ENCODE measurements around the gene TBC1D19. TPM values are rescaled to one million over a fixed set of nuclear protein-coding genes. Genes with fewer than 3 reads are reported as not detected.

The TBC1D19 gene
- total and polyA plus RNA-seq, 9 of the 15 experiments (the other 6 are each of a cell fraction or from before 2014, with no cell fraction given), result 0.73 to 5.6 (median 3.7) TPM

DNA sequence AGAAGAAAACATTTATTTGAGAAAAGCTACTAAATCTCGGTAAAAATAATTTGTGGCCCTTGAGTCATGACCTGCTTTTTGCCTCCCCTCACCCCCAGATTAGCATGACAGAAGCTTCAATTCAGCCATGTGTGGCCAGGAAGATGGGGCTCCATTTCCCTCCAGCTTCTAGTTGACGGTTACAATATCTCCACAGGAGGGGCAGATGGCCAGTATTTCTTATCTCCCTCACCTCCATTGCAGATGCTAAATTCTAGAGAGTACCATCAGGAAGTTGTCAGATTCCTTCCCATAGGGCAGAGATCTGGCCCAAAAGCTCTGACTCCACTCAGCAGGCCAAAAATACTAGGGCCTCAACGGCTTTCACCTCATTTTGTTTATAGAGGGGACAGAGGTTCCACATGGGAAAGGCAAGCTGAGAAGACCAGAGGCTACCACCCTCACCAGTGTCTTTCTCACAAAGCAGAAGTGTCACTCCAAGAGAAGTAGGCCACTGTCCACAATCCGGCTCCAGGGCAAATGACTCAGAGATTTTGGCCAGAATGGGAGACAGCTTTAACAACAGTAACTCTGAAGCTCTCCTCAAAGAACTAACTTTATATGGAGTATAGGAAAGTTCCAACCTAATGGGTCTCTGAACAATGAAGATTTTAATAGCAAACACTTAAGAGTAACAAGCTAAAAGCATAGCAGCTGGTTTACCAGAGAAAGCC is 108.3 kb downstream of the TBC1D19 start (continued):
- peak; percentile 78 for TF ChIP-seq TEAD4 (IDR thresholded peaks at IDR 0.05; ENCODE audit: low read length)
- no peak for TF ChIP-seq TEAD4 (CRISPR knock-in tag; IDR thresholded peaks at IDR 0.05; ENCODE audit: borderline replicate concordance)
- peak; percentile 26; the same call in 1 of the 2 replicates for TF ChIP-seq DPF2 (IDR thresholded peaks at IDR 0.05)
- no peak for TF ChIP-seq SMARCC2 (IDR thresholded peaks at IDR 0.05; ENCODE audit: low read depth)
- peak; percentile 79 for TF ChIP-seq CBFA2T2 (conservative IDR thresholded peaks at IDR 0.05)
- no peak for TF ChIP-seq YBX1 (IDR thresholded peaks at IDR 0.05)
- TF ChIP-seq MTA2 (IDR thresholded peaks at IDR 0.05; ENCODE audit: low read depth), result no peak
- TF ChIP-seq ZNF780A (CRISPR knock-in tag; IDR thresholded peaks at IDR 0.05), result no peak
- TF ChIP-seq ZNF146 (CRISPR knock-in tag; IDR thresholded peaks at IDR 0.05; ENCODE audit: unreplicated experiment), result no peak
- TF ChIP-seq LEF1 (IDR thresholded peaks at IDR 0.05), result no peak
- TF ChIP-seq, protein P1, sequence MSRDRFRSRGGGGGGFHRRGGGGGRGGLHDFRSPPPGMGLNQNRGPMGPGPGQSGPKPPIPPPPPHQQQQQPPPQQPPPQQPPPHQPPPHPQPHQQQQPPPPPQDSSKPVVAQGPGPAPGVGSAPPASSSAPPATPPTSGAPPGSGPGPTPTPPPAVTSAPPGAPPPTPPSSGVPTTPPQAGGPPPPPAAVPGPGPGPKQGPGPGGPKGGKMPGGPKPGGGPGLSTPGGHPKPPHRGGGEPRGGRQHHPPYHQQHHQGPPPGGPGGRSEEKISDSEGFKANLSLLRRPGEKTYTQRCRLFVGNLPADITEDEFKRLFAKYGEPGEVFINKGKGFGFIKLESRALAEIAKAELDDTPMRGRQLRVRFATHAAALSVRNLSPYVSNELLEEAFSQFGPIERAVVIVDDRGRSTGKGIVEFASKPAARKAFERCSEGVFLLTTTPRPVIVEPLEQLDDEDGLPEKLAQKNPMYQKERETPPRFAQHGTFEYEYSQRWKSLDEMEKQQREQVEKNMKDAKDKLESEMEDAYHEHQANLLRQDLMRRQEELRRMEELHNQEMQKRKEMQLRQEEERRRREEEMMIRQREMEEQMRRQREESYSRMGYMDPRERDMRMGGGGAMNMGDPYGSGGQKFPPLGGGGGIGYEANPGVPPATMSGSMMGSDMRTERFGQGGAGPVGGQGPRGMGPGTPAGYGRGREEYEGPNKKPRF (IDR thresholded peaks at IDR 0.05; ENCODE audit: low read depth, low read length), result no peak
- TF ChIP-seq SUPT5H (IDR thresholded peaks at IDR 0.05), result no peak
- TF ChIP-seq, protein P2, sequence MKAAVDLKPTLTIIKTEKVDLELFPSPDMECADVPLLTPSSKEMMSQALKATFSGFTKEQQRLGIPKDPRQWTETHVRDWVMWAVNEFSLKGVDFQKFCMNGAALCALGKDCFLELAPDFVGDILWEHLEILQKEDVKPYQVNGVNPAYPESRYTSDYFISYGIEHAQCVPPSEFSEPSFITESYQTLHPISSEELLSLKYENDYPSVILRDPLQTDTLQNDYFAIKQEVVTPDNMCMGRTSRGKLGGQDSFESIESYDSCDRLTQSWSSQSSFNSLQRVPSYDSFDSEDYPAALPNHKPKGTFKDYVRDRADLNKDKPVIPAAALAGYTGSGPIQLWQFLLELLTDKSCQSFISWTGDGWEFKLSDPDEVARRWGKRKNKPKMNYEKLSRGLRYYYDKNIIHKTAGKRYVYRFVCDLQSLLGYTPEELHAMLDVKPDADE (conservative IDR thresholded peaks at IDR 0.05; ENCODE audit: control insufficient read depth, low read depth, low read length), result no peak
- TF ChIP-seq PHB (CRISPR knock-in tag; IDR thresholded peaks at IDR 0.05), result no peak
- no peak for TF ChIP-seq BCL6 (CRISPR knock-in tag; IDR thresholded peaks at IDR 0.05)
- TF ChIP-seq, protein P3, sequence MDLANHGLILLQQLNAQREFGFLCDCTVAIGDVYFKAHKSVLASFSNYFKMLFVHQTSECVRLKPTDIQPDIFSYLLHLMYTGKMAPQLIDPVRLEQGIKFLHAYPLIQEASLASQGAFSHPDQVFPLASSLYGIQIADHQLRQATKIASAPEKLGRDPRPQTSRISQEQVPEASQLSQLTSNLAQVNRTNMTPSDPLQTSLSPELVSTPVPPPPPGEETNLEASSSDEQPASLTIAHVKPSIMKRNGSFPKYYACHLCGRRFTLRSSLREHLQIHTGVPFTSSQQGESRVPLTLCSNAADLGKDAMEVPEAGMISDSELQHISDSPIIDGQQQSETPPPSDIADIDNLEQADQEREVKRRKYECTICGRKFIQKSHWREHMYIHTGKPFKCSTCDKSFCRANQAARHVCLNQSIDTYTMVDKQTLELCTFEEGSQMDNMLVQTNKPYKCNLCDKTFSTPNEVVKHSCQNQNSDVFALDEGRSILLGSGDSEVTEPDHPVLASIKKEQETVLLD (IDR thresholded peaks at IDR 0.05), result no peak
- TF ChIP-seq YY1 (IDR thresholded peaks at IDR 0.05; ENCODE audit: borderline replicate concordance in 1 of 3, control insufficient read depth in 1 of 3, extremely low read depth in 1 of 3, insufficient read depth in 3 of 3, insufficient read length in 1 of 3, insufficient replicate concordance in 2 of 3, low read depth in 1 of 3, low read length in 2 of 3), result peak in 1 of 3 experiments; percentile 57
- TF ChIP-seq POLR2AphosphoS2 (IDR thresholded peaks at IDR 0.05; ENCODE audit: low read length), result no peak
- no peak for TF ChIP-seq MCM7 (IDR thresholded peaks at IDR 0.05)
- TF ChIP-seq ZKSCAN3 (CRISPR knock-in tag; IDR thresholded peaks at IDR 0.05), result no peak
- TF ChIP-seq, protein P4, sequence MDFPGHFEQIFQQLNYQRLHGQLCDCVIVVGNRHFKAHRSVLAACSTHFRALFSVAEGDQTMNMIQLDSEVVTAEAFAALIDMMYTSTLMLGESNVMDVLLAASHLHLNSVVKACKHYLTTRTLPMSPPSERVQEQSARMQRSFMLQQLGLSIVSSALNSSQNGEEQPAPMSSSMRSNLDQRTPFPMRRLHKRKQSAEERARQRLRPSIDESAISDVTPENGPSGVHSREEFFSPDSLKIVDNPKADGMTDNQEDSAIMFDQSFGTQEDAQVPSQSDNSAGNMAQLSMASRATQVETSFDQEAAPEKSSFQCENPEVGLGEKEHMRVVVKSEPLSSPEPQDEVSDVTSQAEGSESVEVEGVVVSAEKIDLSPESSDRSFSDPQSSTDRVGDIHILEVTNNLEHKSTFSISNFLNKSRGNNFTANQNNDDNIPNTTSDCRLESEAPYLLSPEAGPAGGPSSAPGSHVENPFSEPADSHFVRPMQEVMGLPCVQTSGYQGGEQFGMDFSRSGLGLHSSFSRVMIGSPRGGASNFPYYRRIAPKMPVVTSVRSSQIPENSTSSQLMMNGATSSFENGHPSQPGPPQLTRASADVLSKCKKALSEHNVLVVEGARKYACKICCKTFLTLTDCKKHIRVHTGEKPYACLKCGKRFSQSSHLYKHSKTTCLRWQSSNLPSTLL (IDR thresholded peaks at IDR 0.05), result no peak
- no peak for TF ChIP-seq CBX2 (IDR thresholded peaks at IDR 0.05; ENCODE audit: insufficient read depth, low read length, poor library complexity, severe bottlenecking)
- peak; percentile 22; the same call in 1 of the 2 replicates for TF ChIP-seq NCOR1 (IDR thresholded peaks at IDR 0.05)
- no peak for TF ChIP-seq GTF2A2 (tag; IDR thresholded peaks at IDR 0.05)
